ENCODE data around the gene LRRK1.

Gene LRRK1

GRCh38 chr15:101006931-101007691 lies 88.0 kb downstream of the LRRK1 start:
- TF ChIP-seq CTCF (IDR thresholded peaks at IDR 0.05) = peak; percentile 89

GRCh38 chr15:101008158-101009139 lies 89.3 kb downstream of the LRRK1 start:
- TF ChIP-seq CTCF (IDR thresholded peaks at IDR 0.05) = peak; percentile 99

DNA sequence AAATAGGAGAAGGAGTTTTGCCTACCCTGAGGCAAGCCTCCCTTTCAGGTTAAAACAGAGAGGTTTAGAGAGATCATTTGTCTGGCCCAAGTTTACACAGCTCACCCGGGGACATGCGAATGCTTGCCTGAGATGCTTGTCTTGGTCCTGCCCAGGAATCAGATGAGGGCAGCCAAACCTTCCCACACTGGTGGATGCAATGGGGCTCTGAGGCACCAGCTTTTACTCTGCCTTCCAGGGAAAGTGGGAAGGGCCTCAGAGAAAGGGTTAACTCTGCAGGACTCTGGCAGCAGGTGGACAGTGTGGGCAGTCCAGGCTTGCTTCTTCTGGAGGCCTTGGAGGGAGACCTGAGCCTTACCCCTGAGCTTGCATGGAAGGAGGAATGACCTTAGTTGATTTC lies 90.0 kb downstream of the LRRK1 start:
- no peak for TF ChIP-seq CTCF (IDR thresholded peaks at IDR 0.05)

DNA sequence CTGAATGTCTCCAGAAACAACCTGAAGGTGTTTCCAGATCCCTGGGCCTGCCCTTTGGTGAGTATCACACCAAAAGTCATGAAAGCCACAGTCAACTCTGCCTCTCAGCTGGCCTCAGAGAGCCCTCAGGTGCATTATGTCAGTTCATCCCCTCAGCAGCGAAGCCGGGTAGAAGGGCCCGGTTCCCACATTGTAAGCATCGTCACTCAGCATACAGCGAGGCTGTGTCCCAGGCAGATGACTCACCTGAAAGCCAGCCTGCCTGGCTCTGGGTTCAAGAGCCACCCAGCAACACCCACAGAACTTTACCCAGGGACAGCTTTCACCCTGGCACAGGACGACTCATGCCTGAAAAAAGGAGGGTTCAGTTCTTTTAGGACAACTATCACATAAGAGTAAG lies 91.6 kb downstream of the LRRK1 start:
- no peak for TF ChIP-seq CTCF (IDR thresholded peaks at IDR 0.05)

- no peak for TF ChIP-seq CTCF (IDR thresholded peaks at IDR 0.05)
Measured at GRCh38 chr15:101012326-101013200, 93.4 kb downstream of the LRRK1 start.

DNA sequence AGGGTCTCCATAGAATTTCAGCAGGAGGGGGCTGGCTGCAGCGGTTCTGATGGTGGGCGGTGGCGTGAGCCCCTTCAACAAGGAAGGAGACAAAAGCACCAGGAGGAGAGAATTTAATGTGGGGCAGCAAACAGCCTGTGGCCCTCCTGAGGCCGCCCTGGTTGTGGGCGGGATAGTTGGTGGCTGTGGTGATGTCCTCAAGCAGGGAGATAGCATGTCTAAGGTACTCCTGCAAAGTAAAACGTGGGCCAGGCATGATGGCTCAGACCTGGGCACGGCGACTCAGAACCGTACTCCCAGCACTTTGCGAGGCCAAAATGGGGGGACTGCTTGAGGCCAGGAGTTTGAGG lies 94.0 kb downstream of the LRRK1 start:
- no peak for TF ChIP-seq CTCF (IDR thresholded peaks at IDR 0.05)
